ENCODE measurements around the gene SIRT5. TPM values are rescaled to one million over a fixed set of nuclear protein-coding genes. Genes with fewer than 3 reads are reported as not detected.

The SIRT5 gene
- 10 to 100 TPM in 3 of 4 donors, 1 to 10 TPM in 1; 7.5 to 13.3 (median 11.7) TPM for total RNA-seq

- TF ChIP-seq EP300 (IDR thresholded peaks at IDR 0.05): peak in 1 of 2 donors; percentile 76
- peak in 1 of 2 donors; percentile 69 for TF ChIP-seq POLR2A (IDR thresholded peaks at IDR 0.05)
- TF ChIP-seq, protein P1, sequence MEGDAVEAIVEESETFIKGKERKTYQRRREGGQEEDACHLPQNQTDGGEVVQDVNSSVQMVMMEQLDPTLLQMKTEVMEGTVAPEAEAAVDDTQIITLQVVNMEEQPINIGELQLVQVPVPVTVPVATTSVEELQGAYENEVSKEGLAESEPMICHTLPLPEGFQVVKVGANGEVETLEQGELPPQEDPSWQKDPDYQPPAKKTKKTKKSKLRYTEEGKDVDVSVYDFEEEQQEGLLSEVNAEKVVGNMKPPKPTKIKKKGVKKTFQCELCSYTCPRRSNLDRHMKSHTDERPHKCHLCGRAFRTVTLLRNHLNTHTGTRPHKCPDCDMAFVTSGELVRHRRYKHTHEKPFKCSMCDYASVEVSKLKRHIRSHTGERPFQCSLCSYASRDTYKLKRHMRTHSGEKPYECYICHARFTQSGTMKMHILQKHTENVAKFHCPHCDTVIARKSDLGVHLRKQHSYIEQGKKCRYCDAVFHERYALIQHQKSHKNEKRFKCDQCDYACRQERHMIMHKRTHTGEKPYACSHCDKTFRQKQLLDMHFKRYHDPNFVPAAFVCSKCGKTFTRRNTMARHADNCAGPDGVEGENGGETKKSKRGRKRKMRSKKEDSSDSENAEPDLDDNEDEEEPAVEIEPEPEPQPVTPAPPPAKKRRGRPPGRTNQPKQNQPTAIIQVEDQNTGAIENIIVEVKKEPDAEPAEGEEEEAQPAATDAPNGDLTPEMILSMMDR (IDR thresholded peaks at IDR 0.05): peak in 2 of 5 experiments; percentile 65
- Histone ChIP-seq H3K27ac (peak within 1 kb of the TSS; percentile 89 to 98 (median 97)), H3K4me3 (peak within 1 kb of the TSS; percentile 71 to 91 (median 84)), H3K4me1 (peaks cover 0 to 18% (median 3%) of the 10 kb centered on the region in 4 donors), H3K27me3 (no peaks in the 10 kb centered on the region), H3K9me3 (no peaks in the 10 kb centered on the region), H3K36me3 (peaks cover 0 to 2% (median 0%) of the 10 kb centered on the region in 3 donors)
- DNase-seq (ENCODE audit: low spot score in 2 of 2): peak; percentile 46 to 47
- WGBS, 2 donors: 0 to 1% methylated on average over 29 to 30 of the region's 52 CpGs
Measured at GRCh38 chr6:13574571-13575376, at the start of gene SIRT5. SIRT5 (plus strand) TSS chr6:13574601; CDS start chr6:13584111, 9,510 bp downstream.

DNA sequence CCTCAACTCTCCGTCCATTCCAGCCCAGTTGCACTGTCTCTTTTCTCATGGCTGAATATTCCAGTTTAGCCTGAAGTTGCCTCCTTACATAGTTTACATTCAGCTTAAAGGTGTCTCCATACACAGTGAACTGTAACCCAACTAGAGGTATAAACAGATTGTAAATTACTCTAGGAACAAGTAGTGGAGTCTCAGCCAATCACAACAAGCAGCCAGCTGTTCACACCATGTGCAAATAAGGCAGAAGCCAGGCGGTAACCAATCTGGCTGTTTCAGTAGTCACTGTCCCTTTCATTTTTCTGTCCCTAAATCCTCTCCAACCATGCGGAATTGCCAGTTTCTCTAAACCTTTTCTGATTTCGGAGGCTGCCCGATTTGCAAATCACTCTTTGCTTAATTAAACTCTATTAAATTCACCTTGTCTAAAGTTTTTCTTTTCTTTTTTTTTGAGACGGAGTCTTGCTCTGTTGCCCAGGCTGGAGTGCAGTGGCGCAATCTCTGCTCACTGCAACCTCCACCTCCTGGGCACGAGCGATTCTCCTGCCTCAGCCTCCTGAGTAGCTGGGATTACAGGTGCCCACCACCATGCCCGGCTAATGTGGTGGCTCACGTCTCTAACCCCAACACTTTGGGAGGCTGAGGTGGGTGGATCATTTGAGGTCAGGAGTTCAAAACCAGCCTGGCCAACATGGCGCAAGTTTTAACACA is 49.4 kb upstream of the SIRT5 start:
- Histone ChIP-seq H3K4me1 (peaks cover 0 to 13% (median 6%) of the 10 kb centered on the region in 4 donors), H3K9me3 (peaks cover 0 to under 1% (median 0%) of the 10 kb centered on the region in 4 donors), H3K4me3 (no peak overlapping the region), H3K27ac (peak overlapping the region in 1 of 4 donors; percentile 76), H3K27me3 (no peaks in the 10 kb centered on the region), H3K36me3 (no peaks in the 10 kb centered on the region)
- DNase-seq (ENCODE audit: low spot score in 2 of 2): no peak
- WGBS, 2 donors: 93 to 95% methylated on average over 12 of the region's 12 CpGs
- TF ChIP-seq EP300 (IDR thresholded peaks at IDR 0.05) (no peak), POLR2A (IDR thresholded peaks at IDR 0.05) (no peak)
- TF ChIP-seq, protein P1 (IDR thresholded peaks at IDR 0.05): no peak

- DNase-seq (ENCODE audit: low spot score in 2 of 2): no peak
- 73 to 88% methylated on average over 1 of the region's 1 CpG for WGBS, 2 donors
Measured at GRCh38 chr6:13526357-13526726, 48.1 kb upstream of the SIRT5 start.

GRCh38 chr6:13526727-13527670 is 47.4 kb upstream of the SIRT5 start:
- WGBS, 2 donors: 74 to 75% methylated on average over 16 to 17 of the region's 17 CpGs
- H3K9me3 ChIP-seq: no peaks in the 10 kb centered on the region
- no peak overlapping the region for H3K4me3 ChIP-seq
- DNase-seq (ENCODE audit: low spot score in 2 of 2): no peak
- H3K27me3 ChIP-seq: no peaks in the 10 kb centered on the region
- TF ChIP-seq EP300 (IDR thresholded peaks at IDR 0.05): peak; percentile 81 to 83
- TF ChIP-seq, protein P1 (IDR thresholded peaks at IDR 0.05): no peak
- H3K36me3 ChIP-seq: no peaks in the 10 kb centered on the region
- peaks cover 0 to 13% (median 6%) of the 10 kb centered on the region in 4 donors for H3K4me1 ChIP-seq
- peak overlapping the region in 3 of 4 donors; percentile 57 to 79 (median 70) for H3K27ac ChIP-seq

More at GRCh38 chr6:13526357-13526726, 48.1 kb upstream of the SIRT5 start:
- H3K4me3 ChIP-seq: no peak overlapping the region
- no peaks in the 10 kb centered on the region for H3K27me3 ChIP-seq
- H3K4me1 ChIP-seq: peaks cover 0 to 13% (median 6%) of the 10 kb centered on the region in 4 donors
- TF ChIP-seq, protein P1 (IDR thresholded peaks at IDR 0.05): no peak
- TF ChIP-seq EP300 (IDR thresholded peaks at IDR 0.05) (no peak), POLR2A (IDR thresholded peaks at IDR 0.05) (no peak)
- no peaks in the 10 kb centered on the region for H3K9me3 ChIP-seq
- H3K27ac ChIP-seq: peak overlapping the region in 3 of 4 donors; percentile 20 to 76 (median 36)
- H3K36me3 ChIP-seq: no peaks in the 10 kb centered on the region

Data from tibial nerve (tissue), 4 donors.